Activated naive CD4-positive, alpha-beta T cell treated with anti-CD3 and anti-CD28 coated beads, Interleukin-2, amount 10 ng/mL, durations not matched to agents 7 days and 5 days (primary cell): ENCODE data around the gene TENM4.

Source experiments
- CTCF ChIA-PET: fragments of 350-600 bp; sonication (Branson Sonifier 250); formaldehyde crosslinking; loops from one replicate; lab custom pipeline; 2021; ENCODE audit warnings: antibody characterized with exemption; lab: Charles Lee
- DNase-seq: peaks from one replicate; pipeline ENCODE4 v3.0.0-alpha.2; 2020
- H3K27ac Mint-ChIP-seq: one replicate; pipeline ENCODE4 v1.8.0; 2021; ENCODE audit warnings: mild to moderate bottlenecking, moderate library complexity, mixed read lengths
- H3K27me3 Mint-ChIP-seq: one replicate; pipeline ENCODE4 v1.8.0; 2021; ENCODE audit warnings: mild to moderate bottlenecking, mixed read lengths
- H3K36me3 Mint-ChIP-seq: one replicate; pipeline ENCODE4 v1.8.0; 2021; ENCODE audit warnings: mixed read lengths
- H3K4me1 Mint-ChIP-seq: one replicate; pipeline ENCODE4 v1.8.0; 2021; ENCODE audit warnings: mixed read lengths
- H3K4me3 Mint-ChIP-seq: one replicate; pipeline ENCODE4 v1.8.0; 2021; ENCODE audit warnings: mild to moderate bottlenecking, moderate library complexity, mixed read lengths
- H3K9me3 Mint-ChIP-seq: one replicate; pipeline ENCODE4 v1.8.0; 2021; ENCODE audit warnings: mixed read lengths

The TENM4 gene

DNA sequence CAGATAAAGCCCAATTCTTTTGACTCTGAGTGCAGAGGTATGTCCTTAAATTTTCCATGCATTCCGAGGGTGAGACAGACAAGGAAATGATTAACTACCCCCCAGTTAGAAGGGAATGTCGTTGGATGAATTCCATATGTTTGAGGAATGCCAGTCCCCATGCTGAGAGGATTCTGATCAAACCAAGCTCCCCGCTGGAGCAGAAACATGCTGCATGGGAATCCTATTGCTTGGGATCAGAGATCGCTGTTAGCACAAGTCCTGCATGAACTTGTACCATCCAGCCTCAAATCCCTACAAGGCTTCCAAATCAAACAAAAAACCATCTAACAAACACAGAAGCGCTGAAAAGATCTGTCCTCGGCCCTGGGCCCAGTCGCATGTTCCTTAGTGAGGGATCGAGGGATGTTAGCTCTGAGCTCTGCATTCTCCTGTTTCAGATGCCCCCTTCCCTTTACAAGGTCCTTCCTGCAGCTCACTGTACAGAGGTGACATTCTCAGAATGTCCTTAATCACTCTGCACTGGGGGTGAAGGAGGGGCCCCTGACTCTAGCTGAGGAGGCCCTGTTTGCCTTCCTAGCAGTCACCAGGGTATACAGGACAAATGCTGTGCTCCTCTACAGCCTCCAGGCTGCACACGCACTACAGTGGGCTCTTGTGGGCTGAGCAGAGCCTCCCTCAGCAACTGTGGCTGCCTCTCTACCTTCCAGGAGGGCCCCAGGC, 353.4 kb downstream of the TENM4 start:
- Mint-ChIP-seq H3K36me3 (no peaks in the 10 kb centered on the region), H3K4me1 (no peaks in the 10 kb centered on the region), H3K9me3 (no peaks in the 10 kb centered on the region), H3K4me3 (no peak overlapping the region), H3K27me3 (peaks cover 4% of the 10 kb centered on the region), H3K27ac (no peak overlapping the region)
- CTCF ChIA-PET = no interaction called here
- no peak for DNase-seq

DNA sequence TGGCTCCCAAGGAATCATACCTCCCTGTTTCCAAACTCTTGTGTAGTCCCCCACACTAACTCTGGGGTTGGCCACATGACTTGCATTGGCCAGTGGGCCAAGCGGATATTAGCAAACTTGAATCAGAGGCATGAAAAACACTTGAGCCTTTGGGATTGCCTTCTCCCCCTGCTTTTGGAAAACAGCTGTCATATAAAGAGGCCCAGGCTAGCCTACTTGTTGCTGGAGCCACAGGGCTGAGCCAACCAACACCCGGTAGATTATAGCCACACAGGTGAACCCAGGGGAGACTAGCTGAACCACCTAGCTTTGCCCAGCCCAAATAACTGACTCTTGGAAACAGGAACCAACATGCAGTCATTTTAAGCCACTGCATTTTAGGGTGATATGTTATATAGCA, 354.8 kb downstream of the TENM4 start:
- Mint-ChIP-seq H3K27me3 (peaks cover 4% of the 10 kb centered on the region), H3K36me3 (no peaks in the 10 kb centered on the region), H3K4me3 (no peak overlapping the region), H3K4me1 (no peaks in the 10 kb centered on the region), H3K27ac (no peak overlapping the region), H3K9me3 (no peaks in the 10 kb centered on the region)
- DNase-seq = no peak
- CTCF ChIA-PET = no interaction called here

DNA sequence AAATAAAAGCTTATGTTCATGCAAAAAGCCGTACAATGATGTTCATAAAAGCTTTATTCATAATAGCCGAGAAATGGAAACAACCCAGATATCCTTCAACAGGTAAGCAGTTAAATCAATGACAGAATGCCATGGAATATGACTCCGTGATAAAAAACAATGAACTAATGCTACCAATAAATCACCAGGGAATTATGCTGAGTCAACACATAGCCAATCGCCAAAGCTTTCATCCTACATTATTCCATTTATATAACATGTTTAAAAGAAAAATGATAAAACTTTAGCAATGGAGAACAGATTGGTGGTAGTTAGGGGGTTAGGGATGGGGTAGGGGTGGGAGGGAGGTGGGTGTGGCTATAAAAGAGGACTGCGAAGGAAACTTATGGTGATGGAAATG, 356.4 kb downstream of the TENM4 start:
- Mint-ChIP-seq H3K36me3 (no peaks in the 10 kb centered on the region), H3K27me3 (peaks cover 4% of the 10 kb centered on the region), H3K4me1 (no peaks in the 10 kb centered on the region), H3K27ac (no peak overlapping the region), H3K9me3 (no peaks in the 10 kb centered on the region), H3K4me3 (no peak overlapping the region)
- DNase-seq = no peak
- CTCF ChIA-PET = no interaction called here

DNA sequence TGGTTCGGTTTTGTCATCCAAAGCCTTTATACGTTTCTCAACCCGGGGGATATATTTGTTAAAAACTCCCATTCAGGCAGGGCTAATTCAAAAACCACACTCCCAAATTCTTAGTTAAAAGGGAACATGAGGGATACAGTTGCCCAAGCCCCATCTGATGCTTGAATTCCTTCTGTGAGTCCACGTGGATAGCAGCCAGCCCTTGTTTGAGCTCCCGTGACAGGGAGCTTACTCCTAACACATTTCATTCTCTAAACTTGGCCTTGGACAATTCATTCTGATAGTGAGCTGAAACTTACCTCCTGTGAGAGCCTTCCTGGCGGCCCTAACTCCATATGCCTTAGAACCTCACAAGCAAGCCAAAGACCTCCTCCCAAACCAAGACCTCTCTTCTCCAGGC, 357.5 kb downstream of the TENM4 start:
- Mint-ChIP-seq H3K36me3 (no peaks in the 10 kb centered on the region), H3K9me3 (no peaks in the 10 kb centered on the region), H3K27ac (no peak overlapping the region), H3K27me3 (peaks cover 4% of the 10 kb centered on the region), H3K4me3 (no peak overlapping the region), H3K4me1 (no peaks in the 10 kb centered on the region)
- CTCF ChIA-PET = no interaction called here
- DNase-seq = no peak

DNA sequence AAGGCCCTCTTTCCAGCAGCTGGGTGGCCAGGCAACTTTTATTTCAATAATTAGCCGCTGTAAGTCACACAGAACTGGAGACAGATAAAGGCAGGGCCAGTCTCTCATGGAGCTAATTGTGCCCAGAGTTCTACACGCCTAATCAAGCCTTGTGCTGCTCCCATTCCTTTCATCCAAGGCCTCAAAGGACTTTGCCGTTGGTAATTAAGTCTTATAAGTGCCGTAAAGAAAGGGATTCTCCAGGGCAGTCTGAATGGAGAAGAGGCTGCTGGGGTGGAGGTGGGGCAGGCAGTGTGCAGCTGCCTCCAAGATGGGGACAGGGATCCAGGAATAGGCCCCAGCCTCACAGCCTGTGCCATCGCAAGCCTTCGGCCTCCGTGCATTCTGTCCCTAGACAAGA, 357.9 kb downstream of the TENM4 start:
- Mint-ChIP-seq H3K4me1 (no peaks in the 10 kb centered on the region), H3K27me3 (peaks cover 4% of the 10 kb centered on the region), H3K36me3 (no peaks in the 10 kb centered on the region), H3K4me3 (no peak overlapping the region), H3K9me3 (no peaks in the 10 kb centered on the region), H3K27ac (no peak overlapping the region)
- no peak for DNase-seq
- CTCF ChIA-PET = interaction anchor here (1.7 kb wide), 1 partner anchor 16 kb away, joined by 4 read pairs; no protein-coding TSS in a partner anchor

DNA sequence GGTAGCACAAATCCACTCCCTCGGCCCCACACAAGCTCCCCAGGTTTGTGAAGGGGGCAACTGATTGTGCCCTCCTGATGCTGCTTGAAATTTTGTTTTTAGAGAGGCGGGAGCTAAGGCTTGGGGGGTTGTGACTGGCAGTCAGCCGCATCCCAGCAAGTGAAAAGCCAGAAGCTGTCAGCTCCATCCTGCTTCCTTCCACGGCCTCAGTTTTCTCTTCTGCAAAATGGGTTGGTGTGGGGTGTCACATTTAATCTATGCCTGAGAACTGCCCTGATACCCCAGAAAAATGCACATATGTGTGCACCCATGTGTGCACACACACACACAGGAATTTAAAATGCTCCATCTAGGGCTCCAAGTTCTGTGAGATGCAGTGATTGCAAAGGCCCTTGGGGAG, 358.6 kb downstream of the TENM4 start:
- H3K4me3 Mint-ChIP-seq = no peak overlapping the region
- no peaks in the 10 kb centered on the region for H3K4me1 Mint-ChIP-seq
- no peaks in the 10 kb centered on the region for H3K36me3 Mint-ChIP-seq
- peaks cover 5% of the 10 kb centered on the region for H3K27me3 Mint-ChIP-seq
- no peak overlapping the region for H3K27ac Mint-ChIP-seq
- CTCF ChIA-PET = interaction anchor here (1.7 kb wide), 1 partner anchor 16 kb away, joined by 4 read pairs; no protein-coding TSS in a partner anchor
- H3K9me3 Mint-ChIP-seq = no peaks in the 10 kb centered on the region
- DNase-seq = no peak

DNA sequence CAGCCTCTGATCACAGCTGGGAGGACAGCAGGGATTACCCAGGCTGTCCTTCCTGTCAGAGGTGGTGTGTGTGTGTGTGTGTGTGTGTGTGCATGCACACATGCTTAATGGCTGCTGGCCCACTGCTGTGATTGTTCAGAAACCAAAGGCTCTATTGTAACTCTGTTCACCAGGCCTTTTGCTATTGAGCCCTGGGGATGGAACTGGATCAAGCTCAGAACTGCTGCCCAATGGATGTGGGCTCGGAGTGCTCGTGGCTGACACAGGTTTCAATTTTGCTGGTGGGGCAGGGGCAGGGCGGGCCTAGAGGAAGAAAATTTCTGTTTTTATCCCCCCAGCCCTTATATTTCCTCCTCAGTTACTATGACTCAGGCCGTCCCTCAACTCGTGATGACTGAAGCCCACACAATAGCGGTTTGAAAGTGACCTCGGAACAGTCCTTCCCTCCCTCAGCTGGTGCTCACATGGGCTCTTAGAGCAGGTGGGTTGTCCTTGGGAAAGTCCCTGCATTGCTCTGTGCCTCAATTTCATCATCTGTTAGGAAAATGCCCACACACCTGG, 359.3 kb downstream of the TENM4 start:
- Mint-ChIP-seq H3K27me3 (peaks cover 5% of the 10 kb centered on the region), H3K36me3 (no peaks in the 10 kb centered on the region), H3K4me1 (no peaks in the 10 kb centered on the region), H3K4me3 (no peak overlapping the region), H3K27ac (no peak overlapping the region), H3K9me3 (no peaks in the 10 kb centered on the region)
- CTCF ChIA-PET = interaction anchor here (0.7 to 1.7 kb wide), 2 partner anchors 17 to 435 kb away, joined by 4 read pairs; no protein-coding TSS in a partner anchor
- no peak for DNase-seq

DNA sequence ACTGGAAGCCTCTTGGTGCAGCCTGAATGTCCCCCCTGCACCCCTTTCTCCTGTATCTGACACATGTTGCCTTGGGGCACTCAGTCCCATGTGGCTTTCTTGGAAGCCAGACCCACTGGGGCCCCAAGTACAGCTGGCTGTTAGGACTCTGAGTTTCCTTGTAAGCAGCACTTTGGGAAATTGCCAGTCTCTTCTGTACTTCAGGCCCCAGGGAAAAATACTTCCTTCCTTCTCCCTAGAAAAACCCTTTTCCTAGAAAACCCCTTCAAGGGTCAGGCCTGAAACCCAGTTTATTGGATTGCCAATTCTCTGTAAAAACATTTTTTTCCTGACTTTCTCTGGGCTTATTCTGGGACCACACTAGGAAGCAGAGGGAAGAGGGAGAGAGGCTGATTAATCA, 360.3 kb downstream of the TENM4 start:
- DNase-seq = no peak
- Mint-ChIP-seq H3K27me3 (peaks cover 5% of the 10 kb centered on the region), H3K4me3 (no peak overlapping the region), H3K9me3 (no peaks in the 10 kb centered on the region), H3K4me1 (no peaks in the 10 kb centered on the region), H3K27ac (no peak overlapping the region), H3K36me3 (no peaks in the 10 kb centered on the region)
- CTCF ChIA-PET = interaction anchor here (1.4 kb wide), 1 partner anchor 435 kb away, joined by 8 read pairs; no protein-coding TSS in a partner anchor

DNA sequence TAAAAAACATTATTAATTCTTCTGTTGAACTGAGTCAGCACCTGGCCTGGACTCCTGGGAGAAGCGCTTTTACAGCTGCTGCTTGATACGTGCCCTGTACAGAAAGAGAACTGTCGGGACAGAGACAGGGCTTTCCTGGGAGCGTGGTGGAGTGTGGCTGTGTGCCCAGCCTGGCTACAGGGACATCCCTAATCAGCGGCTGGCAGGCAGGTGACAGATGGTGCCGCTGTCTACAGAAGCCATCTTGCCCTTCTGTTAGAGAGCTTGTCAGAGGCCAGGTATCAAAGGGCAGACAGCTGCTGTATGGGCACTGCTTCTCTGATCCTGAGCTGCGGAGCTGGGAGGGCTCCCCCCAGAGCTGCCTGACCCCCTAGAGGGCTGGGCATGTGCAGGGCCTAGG, 361.8 kb downstream of the TENM4 start:
- Mint-ChIP-seq H3K9me3 (no peaks in the 10 kb centered on the region), H3K4me3 (no peak overlapping the region), H3K27me3 (peaks cover 5% of the 10 kb centered on the region), H3K36me3 (no peaks in the 10 kb centered on the region), H3K4me1 (no peaks in the 10 kb centered on the region), H3K27ac (no peak overlapping the region)
- no peak for DNase-seq
- CTCF ChIA-PET = interaction anchor here (1.4 to 1.9 kb wide), 2 partner anchors 433 to 434 kb away, joined by 8 read pairs; no protein-coding TSS in a partner anchor

DNA sequence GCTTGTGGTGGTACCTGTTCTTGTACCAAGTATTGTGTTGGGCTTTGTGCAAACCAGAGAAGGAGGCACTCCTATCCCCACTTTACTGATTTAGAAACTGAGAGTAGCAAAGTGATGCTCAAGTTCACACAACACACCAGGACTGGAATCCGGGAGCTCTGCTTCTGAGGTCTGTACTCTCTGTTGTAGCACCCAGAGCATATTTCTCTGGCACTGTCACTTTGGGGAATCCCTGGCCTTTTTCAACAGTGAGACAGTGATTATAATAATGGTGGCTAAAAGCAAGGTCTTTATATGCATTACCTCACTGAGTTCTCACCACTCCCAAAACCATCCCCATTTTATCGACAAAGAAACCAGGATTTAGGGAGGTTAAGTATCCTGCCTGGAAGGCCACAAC, 362.4 kb downstream of the TENM4 start:
- Mint-ChIP-seq H3K27ac (no peak overlapping the region), H3K4me3 (no peak overlapping the region), H3K27me3 (peaks cover 5% of the 10 kb centered on the region), H3K36me3 (no peaks in the 10 kb centered on the region), H3K4me1 (no peaks in the 10 kb centered on the region), H3K9me3 (no peaks in the 10 kb centered on the region)
- CTCF ChIA-PET = interaction anchor here (1.9 kb wide), 1 partner anchor 433 kb away, joined by 8 read pairs; no protein-coding TSS in a partner anchor
- no peak for DNase-seq

DNA sequence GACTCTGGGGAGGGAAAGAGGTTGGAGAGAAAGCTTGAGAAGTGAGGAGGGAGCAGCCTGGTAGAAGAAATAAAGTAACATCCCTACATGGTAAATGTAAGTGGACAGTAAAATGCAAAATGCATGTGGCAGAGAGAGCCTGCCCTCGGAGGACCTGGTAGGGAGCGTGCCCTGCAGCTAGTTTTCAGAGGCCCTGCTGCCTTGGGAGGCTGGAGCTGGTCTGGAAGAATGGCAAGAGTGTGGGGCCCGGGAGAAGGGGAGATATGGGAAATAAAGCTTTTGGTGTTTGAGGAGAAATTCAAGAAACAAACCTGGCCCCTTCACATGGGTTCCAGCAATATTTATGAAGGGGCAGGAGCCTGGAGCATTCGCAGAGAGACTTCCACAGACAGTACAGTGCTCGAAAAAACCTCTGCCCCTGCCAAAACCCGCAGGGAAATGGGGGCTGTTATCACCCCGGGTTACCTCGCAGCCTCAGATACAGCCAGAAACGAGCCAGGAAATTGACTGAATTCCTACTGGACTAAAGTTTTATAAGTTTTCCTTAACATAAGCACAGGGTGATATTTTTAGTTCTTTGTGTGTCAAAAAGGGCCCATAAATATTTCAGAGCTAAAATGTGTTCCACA, 363.0 kb downstream of the TENM4 start:
- H3K36me3 Mint-ChIP-seq = no peaks in the 10 kb centered on the region
- H3K27me3 Mint-ChIP-seq = peaks cover 5% of the 10 kb centered on the region
- DNase-seq = no peak
- CTCF ChIA-PET = interaction anchor here (1.9 kb wide), 1 partner anchor 432 kb away, joined by 8 read pairs; no protein-coding TSS in a partner anchor
- H3K4me3 Mint-ChIP-seq = no peak overlapping the region
- H3K4me1 Mint-ChIP-seq = no peaks in the 10 kb centered on the region
- H3K27ac Mint-ChIP-seq = no peak overlapping the region
- no peaks in the 10 kb centered on the region for H3K9me3 Mint-ChIP-seq

DNA sequence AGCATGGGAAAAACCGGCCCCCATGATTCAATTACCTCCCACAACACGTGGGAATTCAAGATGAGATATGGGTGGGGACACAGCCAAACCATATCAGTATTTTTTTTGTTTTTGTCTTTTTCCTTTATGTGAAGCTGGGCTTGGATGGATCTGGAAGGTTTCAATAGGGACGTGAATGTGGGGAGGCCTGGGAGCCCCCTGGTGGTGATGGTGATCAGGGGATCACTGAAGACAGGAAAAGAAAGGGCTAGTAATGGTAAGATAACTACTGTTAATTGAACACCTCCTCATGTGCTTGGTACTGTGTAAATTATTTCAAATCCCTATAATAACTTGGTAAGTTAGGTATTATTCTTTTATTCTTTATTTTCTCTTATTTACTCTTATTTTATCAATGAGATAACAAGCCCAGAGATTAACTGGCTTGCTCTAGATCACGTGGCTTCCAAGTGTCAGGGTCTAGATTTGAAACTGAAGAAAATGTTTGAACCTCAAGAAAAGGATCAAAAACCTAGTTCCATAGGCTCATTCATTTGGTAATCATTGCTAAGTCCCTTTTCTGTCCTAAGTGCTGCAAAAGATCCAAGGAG, 364.2 kb downstream of the TENM4 start:
- Mint-ChIP-seq H3K4me3 (no peak overlapping the region), H3K27me3 (peaks cover 5% of the 10 kb centered on the region), H3K9me3 (no peaks in the 10 kb centered on the region), H3K36me3 (no peaks in the 10 kb centered on the region), H3K4me1 (no peaks in the 10 kb centered on the region), H3K27ac (no peak overlapping the region)
- peak; percentile 38 for DNase-seq
- CTCF ChIA-PET = interaction anchor here (1.5 to 2.2 kb wide), 3 partner anchors 23 to 431 kb away, joined by 4 to 10 read pairs (median 7); no protein-coding TSS in a partner anchor

DNA sequence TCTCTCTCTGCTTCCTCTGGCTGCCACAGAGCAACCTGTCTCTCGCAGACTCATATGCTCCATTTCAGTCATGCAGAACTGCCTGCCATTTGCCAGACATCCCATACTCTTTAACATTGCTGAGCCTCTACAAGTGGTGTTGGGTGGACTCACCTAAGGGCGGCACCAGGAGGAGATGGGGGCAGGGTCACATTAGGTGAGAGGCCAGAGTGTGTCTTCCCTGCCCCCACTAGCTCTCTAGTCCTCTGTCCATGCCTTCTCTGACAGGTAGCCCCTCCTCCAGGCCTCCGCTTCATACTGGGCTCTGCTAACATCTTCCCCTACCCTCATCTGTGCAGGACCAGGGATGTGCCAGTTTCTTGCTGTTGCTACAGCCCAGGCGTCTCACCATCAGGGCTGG, 366.3 kb downstream of the TENM4 start:
- Mint-ChIP-seq H3K9me3 (no peaks in the 10 kb centered on the region), H3K36me3 (no peaks in the 10 kb centered on the region), H3K4me3 (no peak overlapping the region), H3K27me3 (peaks cover 5% of the 10 kb centered on the region), H3K4me1 (no peaks in the 10 kb centered on the region), H3K27ac (no peak overlapping the region)
- CTCF ChIA-PET = no interaction called here
- DNase-seq = no peak

DNA sequence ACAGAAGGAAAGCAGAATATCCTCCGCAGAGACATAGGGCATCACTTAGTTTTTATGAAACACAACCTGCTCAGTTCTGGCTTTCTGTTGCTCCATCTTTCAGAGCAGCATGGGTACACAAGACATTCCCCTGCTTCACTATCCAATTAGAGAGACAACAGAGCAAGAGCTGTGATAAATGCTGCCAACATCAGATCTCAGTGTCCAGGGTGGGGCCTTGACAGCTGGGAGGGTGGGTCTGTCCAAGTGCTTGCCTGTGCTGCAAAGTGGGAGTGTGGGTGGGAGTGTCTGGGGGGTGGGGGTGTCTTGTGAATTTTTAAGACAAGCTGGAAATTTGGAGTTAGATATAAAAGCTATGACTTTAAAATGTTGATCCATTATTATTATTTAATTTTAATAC, 369.6 kb downstream of the TENM4 start:
- no peak overlapping the region for H3K27ac Mint-ChIP-seq

More for the DNA sequence above, 369.6 kb downstream of the TENM4 start:
- Mint-ChIP-seq H3K27me3 (no peaks in the 10 kb centered on the region), H3K36me3 (no peaks in the 10 kb centered on the region), H3K9me3 (no peaks in the 10 kb centered on the region), H3K4me3 (no peak overlapping the region), H3K4me1 (no peaks in the 10 kb centered on the region)
- no peak for DNase-seq
- CTCF ChIA-PET = interaction anchor here (1.9 kb wide), 1 partner anchor 29 kb away, joined by 4 read pairs; no protein-coding TSS in a partner anchor
